OCI-LY1 (cell line): ENCODE data around the gene CCRL2.

ENCODE experiments used
- CTCF ChIP-seq: fragments of 200-600 bp; sonication (generic), shearing (Covaris generic); IDR thresholded peaks from 2 replicates; pipeline ENCODE4 v1.5.1; 2017; ENCODE audit warnings: mild to moderate bottlenecking, antibody characterized with exemption, low read length, moderate library complexity, mixed read lengths
- EZH2 ChIP-seq: fragments of 200-600 bp; sonication (generic), shearing (Covaris generic); IDR thresholded peaks from 2 replicates; pipeline ENCODE4 v1.8.0; 2017; ENCODE audit warnings: borderline replicate concordance, mixed run types, mild to moderate bottlenecking, antibody characterized with exemption, low read length, moderate library complexity, mixed read lengths

DNA sequence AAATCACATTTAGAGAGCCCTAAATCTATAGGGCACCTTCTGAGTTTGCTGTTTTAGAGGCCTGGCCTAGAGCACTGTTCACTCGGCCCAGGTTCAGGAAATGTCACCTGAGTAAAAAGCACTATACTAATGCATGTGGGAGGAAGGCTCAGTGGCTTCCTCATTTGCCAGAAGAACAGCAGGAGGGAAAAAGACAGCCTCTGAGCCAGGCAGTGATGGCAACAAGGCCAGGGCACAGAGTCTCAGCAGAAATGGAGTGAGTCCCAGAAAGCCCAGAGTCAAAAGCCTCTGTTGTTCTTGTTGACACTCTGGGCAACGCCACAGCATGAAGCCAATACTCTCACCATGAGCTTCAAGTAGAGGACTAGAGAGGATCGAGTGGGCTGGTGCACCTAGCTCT, 31.8 kb downstream of the CCRL2 start:
- no peak for TF ChIP-seq CTCF
- no peak for TF ChIP-seq EZH2
